GM18867 (cell line): ENCODE results near the gene WFS1.

Source experiments
- ATAC-seq: cut with Tn5 transposase; IDR thresholded peaks from one replicate; pipeline ENCODE4 v1.9.1; 2021; ENCODE audit warnings: mild to moderate bottlenecking, moderate library complexity; ENCODE audit not compliant: unreplicated experiment

Gene WFS1

GRCh38 chr4:6235901-6236640, 33.6 kb upstream of the WFS1 start:
- no peak for ATAC-seq

- ATAC-seq: no peak
Observed at GRCh38 chr4:6236816-6237390, 32.7 kb upstream of the WFS1 start.

GRCh38 chr4:6239486-6239885, 30.2 kb upstream of the WFS1 start:
- no peak for ATAC-seq

- ATAC-seq: no peak
Observed at GRCh38 chr4:6239968-6240367, 29.7 kb upstream of the WFS1 start.

- no peak for ATAC-seq
Observed at GRCh38 chr4:6241062-6241845, 28.4 kb upstream of the WFS1 start.

- ATAC-seq: no peak
Observed at GRCh38 chr4:6242271-6243029, 27.2 kb upstream of the WFS1 start.

GRCh38 chr4:6245246-6246169, 24.1 kb upstream of the WFS1 start:
- ATAC-seq: no peak

GRCh38 chr4:6246170-6246634, 23.4 kb upstream of the WFS1 start:
- ATAC-seq: no peak

GRCh38 chr4:6248394-6248793, 21.3 kb upstream of the WFS1 start:
- no peak for ATAC-seq

GRCh38 chr4:6250235-6250983, 19.2 kb upstream of the WFS1 start:
- no peak for ATAC-seq

- no peak for ATAC-seq
Observed at GRCh38 chr4:6250984-6251295, 18.7 kb upstream of the WFS1 start.

- ATAC-seq: no peak
Observed at GRCh38 chr4:6251365-6251764, 18.3 kb upstream of the WFS1 start.

GRCh38 chr4:6252051-6252450, 17.6 kb upstream of the WFS1 start:
- no peak for ATAC-seq

GRCh38 chr4:6253111-6253510, 16.5 kb upstream of the WFS1 start:
- ATAC-seq: no peak

GRCh38 chr4:6253961-6254360, 15.7 kb upstream of the WFS1 start:
- no peak for ATAC-seq

- ATAC-seq: no peak
Observed at GRCh38 chr4:6256141-6256540, 13.5 kb upstream of the WFS1 start.

GRCh38 chr4:6257247-6258025, 12.2 kb upstream of the WFS1 start:
- ATAC-seq: no peak

- ATAC-seq: no peak
Observed at GRCh38 chr4:6258026-6258360, 11.7 kb upstream of the WFS1 start.

GRCh38 chr4:6258741-6259140, 10.9 kb upstream of the WFS1 start:
- no peak for ATAC-seq
